Stomach (tissue), 9 donors: ENCODE data around the gene NDUFA6. TPM values are rescaled to one million over a fixed set of nuclear protein-coding genes. Genes with fewer than 3 reads are reported as not detected.

Experiments
- DNase-seq, 2 donors: peaks; one replicate each; pipeline versions ENCODE4 v3.0.0 to v3.0.0-alpha.2; 2013 to 2019
- H3K27ac ChIP-seq, 5 donors: fragments of 200-600 bp in 4 of 5; sonication (generic) in 4 of 5; one replicate each; pipeline ENCODE4 v1.5.1; 2013 to 2019; ENCODE audit warnings: mild to moderate bottlenecking in 1 of 5, moderate library complexity in 1 of 5
- H3K27me3 ChIP-seq, 3 donors: fragments of 200-600 bp; sonication (generic); one replicate each; pipeline ENCODE4 v1.5.1; 2017 to 2019; ENCODE audit warnings: mixed run types in 1 of 3
- H3K36me3 ChIP-seq, 4 donors: fragments of 200-600 bp; sonication (generic); 1 replicate in 3 of 4; 2 replicates in 1 of 4; pipeline ENCODE4 v1.5.1; 2016 to 2019
- H3K4me1 ChIP-seq, 4 donors: fragments of 200-600 bp; sonication (generic); one replicate each; pipeline ENCODE4 v1.5.1; 2016 to 2019
- H3K4me3 ChIP-seq, 4 donors: fragments of 200-600 bp; sonication (generic) in 3 of 4; one replicate each; pipeline ENCODE4 v1.5.1; 2016 to 2019; ENCODE audit warnings: mild to moderate bottlenecking in 1 of 4
- H3K9me3 ChIP-seq, 4 donors: fragments of 200-600 bp; sonication (generic); one replicate each; pipeline ENCODE4 v1.5.1; 2016 to 2019
- EP300 ChIP-seq: sonication (generic); formaldehyde crosslinking; IDR thresholded peaks from one replicate; pipeline ENCODE4 v1.6.1; 2017; ENCODE audit warnings: antibody characterized with exemption
- POLR2A ChIP-seq, 4 donors: fragments of 450-650 bp; IDR thresholded peaks; one replicate each; pipeline ENCODE4 v1.6.1; 2016; ENCODE audit warnings: antibody characterized with exemption in 4 of 4, control low read depth in 2 of 4, mild to moderate bottlenecking in 1 of 4, moderate library complexity in 1 of 4
- POLR2AphosphoS5 ChIP-seq, 3 donors: sonication (generic); formaldehyde crosslinking; IDR thresholded peaks; one replicate each; pipeline ENCODE4 v1.6.1; 2016; ENCODE audit warnings: antibody characterized with exemption in 3 of 3
- WGBS, 5 donors: extraction: QIAGEN DNeasy Blood & Tissue Kit in 3 of 5; methylation state at CpG; one replicate each; pipeline versions ENCODE4 v1.1.5 to v1.1.7; 2013 to 2018; 5-methylcytosine and 5-hydroxymethylcytosine counted together
- intact Hi-C: fragments of 100-400 bp; cut with DNase I; formaldehyde crosslinking; loops from one replicate; pipeline ENCODE4 v1.15.1; 2023; ENCODE audit warnings: low total_unique reads
- polyA plus RNA-seq, 3 donors: library from polyadenylated mRNA; stranded (reverse); fragments of 200-250 nt; gene quantifications; one replicate each; pipeline ENCODE4 v1.2.3, GENCODE V29; 2013
- small RNA-seq, 4 donors: library from RNA; depleted of rRNA; stranded (forward); fragments of <200 nt; gene quantifications; one replicate each; pipeline ENCODE3, GENCODE V24; 2016
- total RNA-seq, 5 donors: library from RNA; depleted of rRNA; stranded (reverse); fragments of >200 nt; gene quantifications; one replicate each; pipeline versions ENCODE4 v1.1.0 to v1.2.3, GENCODE V29; 2014 to 2016
- TF ChIP-seq, protein P1 (sequence below), 7 experiments: fragments of 450-650 bp in 4 of 7; fragments of 200-600 bp in 3 of 7; sonication (generic) in 3 of 7; IDR thresholded peaks; one replicate each; pipeline ENCODE4 v1.5.1; 2016 to 2019; ENCODE audit warnings: antibody characterized with exemption in 7 of 7, control low read depth in 2 of 7, mild to moderate bottlenecking in 1 of 7
- donor health status: healthy with polysubstance abuse.
- donor health status: Bipolar disorder and iron deficiency.
- donor health status: healthy.

Gene NDUFA6
- total and polyA plus RNA-seq, 8 donors: 49.4 to 167 (median 63.5) TPM

DNA sequence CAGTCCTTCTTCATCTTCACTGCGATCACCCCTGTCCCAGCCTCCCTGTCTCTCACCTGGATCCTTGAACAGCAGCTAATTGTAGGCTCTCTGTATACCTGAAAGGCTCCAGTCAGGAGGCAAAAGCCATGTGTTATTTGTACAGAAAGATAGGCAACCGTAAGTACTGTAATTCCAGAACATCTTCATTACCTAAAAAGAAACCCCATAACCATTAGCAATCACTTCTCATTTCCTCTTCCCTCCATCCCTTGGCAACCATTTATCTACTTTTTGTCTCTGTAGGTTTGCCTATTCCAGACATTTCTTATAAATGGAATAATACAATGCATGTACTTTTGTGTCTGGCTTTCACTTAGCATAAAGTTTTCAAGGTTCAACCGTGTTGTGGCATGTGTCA is 37.8 kb downstream of the NDUFA6 start:
- 75 to 84% (median 81%) methylated on average over 3 of the region's 3 CpGs for WGBS, 5 donors

DNA sequence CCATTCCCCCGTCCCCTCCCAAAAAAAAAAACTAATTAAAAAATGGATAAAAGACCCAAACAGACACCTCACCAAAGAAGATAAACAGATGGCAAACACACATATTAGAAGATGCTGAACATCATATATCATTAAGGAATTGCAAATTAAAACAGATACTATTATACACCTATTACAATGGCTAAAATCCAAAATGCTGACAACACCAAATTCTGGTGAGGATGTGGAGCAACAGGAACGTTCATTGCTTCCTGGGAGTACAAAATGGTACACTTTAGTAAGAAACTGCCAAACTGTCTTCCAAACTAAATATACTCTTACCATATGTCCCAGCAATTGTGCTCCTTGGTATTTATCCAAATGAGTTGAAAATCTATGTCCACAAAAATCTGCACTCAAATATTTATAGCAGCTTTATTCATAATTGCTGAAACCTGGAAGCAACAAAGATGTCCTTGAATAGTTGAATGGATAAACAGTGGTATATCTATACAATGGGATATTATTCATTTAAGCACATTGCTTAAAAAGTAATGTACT is 39.9 kb downstream of the NDUFA6 start:
- H3K9me3 ChIP-seq: no peaks in the 10 kb centered on the region
- no peak for TF ChIP-seq POLR2AphosphoS5 (IDR thresholded peaks at IDR 0.05)
- TF ChIP-seq EP300: no peak
- no peak for TF ChIP-seq POLR2A (IDR thresholded peaks at IDR 0.05)
- TF ChIP-seq, protein P1, sequence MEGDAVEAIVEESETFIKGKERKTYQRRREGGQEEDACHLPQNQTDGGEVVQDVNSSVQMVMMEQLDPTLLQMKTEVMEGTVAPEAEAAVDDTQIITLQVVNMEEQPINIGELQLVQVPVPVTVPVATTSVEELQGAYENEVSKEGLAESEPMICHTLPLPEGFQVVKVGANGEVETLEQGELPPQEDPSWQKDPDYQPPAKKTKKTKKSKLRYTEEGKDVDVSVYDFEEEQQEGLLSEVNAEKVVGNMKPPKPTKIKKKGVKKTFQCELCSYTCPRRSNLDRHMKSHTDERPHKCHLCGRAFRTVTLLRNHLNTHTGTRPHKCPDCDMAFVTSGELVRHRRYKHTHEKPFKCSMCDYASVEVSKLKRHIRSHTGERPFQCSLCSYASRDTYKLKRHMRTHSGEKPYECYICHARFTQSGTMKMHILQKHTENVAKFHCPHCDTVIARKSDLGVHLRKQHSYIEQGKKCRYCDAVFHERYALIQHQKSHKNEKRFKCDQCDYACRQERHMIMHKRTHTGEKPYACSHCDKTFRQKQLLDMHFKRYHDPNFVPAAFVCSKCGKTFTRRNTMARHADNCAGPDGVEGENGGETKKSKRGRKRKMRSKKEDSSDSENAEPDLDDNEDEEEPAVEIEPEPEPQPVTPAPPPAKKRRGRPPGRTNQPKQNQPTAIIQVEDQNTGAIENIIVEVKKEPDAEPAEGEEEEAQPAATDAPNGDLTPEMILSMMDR (IDR thresholded peaks at IDR 0.05): no peak
- H3K27ac ChIP-seq: no peak overlapping the region
- intact Hi-C loops: no loop called here
- H3K27me3 ChIP-seq: no peaks in the 10 kb centered on the region
- WGBS, 5 donors: 68 to 82% (median 75%) methylated on average over 2 of the region's 2 CpGs
- no peaks in the 10 kb centered on the region for H3K36me3 ChIP-seq
- H3K4me1 ChIP-seq: no peaks in the 10 kb centered on the region
- H3K4me3 ChIP-seq: no peak overlapping the region
- no peak for DNase-seq

More for the DNA sequence above, 37.8 kb downstream of the NDUFA6 start:
- DNase-seq: no peak
- no peaks in the 10 kb centered on the region for H3K27me3 ChIP-seq
- H3K9me3 ChIP-seq: peaks cover 0 to 14% (median 5%) of the 10 kb centered on the region in 4 donors
- H3K27ac ChIP-seq: no peak overlapping the region
- H3K36me3 ChIP-seq: no peaks in the 10 kb centered on the region
- H3K4me1 ChIP-seq: no peaks in the 10 kb centered on the region
- H3K4me3 ChIP-seq: no peak overlapping the region
- intact Hi-C loops: no loop called here
- TF ChIP-seq POLR2AphosphoS5 (IDR thresholded peaks at IDR 0.05) (no peak), EP300 (no peak), POLR2A (IDR thresholded peaks at IDR 0.05) (no peak)
- TF ChIP-seq, protein P1 (IDR thresholded peaks at IDR 0.05): no peak

DNA sequence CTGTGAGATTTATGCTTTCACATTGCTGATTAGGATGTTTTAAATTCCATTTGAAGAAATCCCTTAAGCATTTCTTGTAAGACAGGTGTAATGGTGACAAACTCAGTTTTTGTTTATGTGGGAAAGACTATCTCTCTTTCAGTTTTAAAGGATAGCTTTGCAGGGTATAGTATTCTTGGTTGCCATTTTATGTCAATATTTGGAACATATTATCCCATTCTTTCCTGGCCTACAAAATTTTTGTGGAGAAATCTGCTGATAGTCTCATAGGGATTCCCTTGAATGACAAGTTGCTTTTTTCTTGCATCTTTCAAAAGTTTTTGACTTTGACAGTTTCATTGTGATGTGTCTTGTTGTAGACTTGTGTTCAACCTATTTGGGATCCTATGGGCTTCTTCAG is 48.8 kb downstream of the NDUFA6 start:
- Histone ChIP-seq H3K9me3 (peaks cover 0 to 12% (median 3%) of the 10 kb centered on the region in 4 donors), H3K27ac (no peak overlapping the region), H3K4me1 (no peaks in the 10 kb centered on the region), H3K27me3 (no peaks in the 10 kb centered on the region), H3K36me3 (no peaks in the 10 kb centered on the region), H3K4me3 (no peak overlapping the region)
- no peak for DNase-seq
- intact Hi-C loops: no loop called here
- TF ChIP-seq POLR2A (IDR thresholded peaks at IDR 0.05): no peak
- TF ChIP-seq, protein P1 (IDR thresholded peaks at IDR 0.05): no peak

DNA sequence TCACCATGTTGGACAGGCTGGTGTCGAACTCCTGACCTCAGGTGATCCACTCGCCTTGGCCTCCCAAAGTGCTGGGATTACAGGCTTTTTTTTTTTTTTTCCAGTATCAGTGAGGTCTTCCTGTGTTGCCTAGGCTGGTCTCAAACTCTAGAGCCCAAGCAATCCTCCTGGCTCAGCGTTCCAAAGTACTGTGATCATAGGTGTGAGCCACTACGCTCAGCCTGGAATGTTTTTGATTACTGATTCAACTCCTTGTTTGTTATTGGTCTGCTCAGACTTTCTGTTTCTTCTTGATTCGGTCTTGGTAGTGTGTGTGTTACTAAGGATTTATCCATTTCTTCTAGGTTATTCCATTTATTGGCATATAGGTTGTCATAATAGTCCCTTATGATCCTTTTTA is 51.3 kb downstream of the NDUFA6 start:
- WGBS, 5 donors: 94 to 96% (median 95%) methylated on average over 5 of the region's 5 CpGs
- Histone ChIP-seq H3K27me3 (no peaks in the 10 kb centered on the region), H3K27ac (no peak overlapping the region), H3K36me3 (no peaks in the 10 kb centered on the region), H3K4me1 (no peaks in the 10 kb centered on the region), H3K9me3 (peaks cover 0 to 14% (median 3%) of the 10 kb centered on the region in 4 donors), H3K4me3 (no peak overlapping the region)
- TF ChIP-seq EP300 (no peak), POLR2A (IDR thresholded peaks at IDR 0.05) (no peak), POLR2AphosphoS5 (IDR thresholded peaks at IDR 0.05) (no peak)
- TF ChIP-seq, protein P1 (IDR thresholded peaks at IDR 0.05): no peak
- DNase-seq: no peak
- intact Hi-C loops: no loop called here

Small RNA genes within 50 kb of the gene (small RNA-seq; reads per million reads assigned to genes)
- 0 reads per million in 4 donors for gene SNORD13P1

Other genes starting within 250 kb of the NDUFA6 start
- not detected for gene SHISA8, start 175.7 kb downstream of the NDUFA6 start, total RNA-seq
- gene SHISA8, start 175.7 kb downstream of the NDUFA6 start, polyA plus RNA-seq: under 1 TPM in 1 of 3 donors, not detected in 2; 0.15 TPM
- under 1 TPM in 2 of 5 donors, not detected in 3; 0.55 to 0.87 TPM for gene TNFRSF13C, start 164.0 kb downstream of the NDUFA6 start, total RNA-seq
- 1 to 10 TPM in 1 of 3 donors, under 1 TPM in 1, not detected in 1; 0.31 to 1.1 TPM for gene TNFRSF13C, start 164.0 kb downstream of the NDUFA6 start, polyA plus RNA-seq
- gene CENPM, start 143.6 kb downstream of the NDUFA6 start, total RNA-seq: 10 to 100 TPM in 2 of 5 donors, 1 to 10 TPM in 2, not detected in 1; 6.1 to 64.3 (median 11.1) TPM
- gene CENPM, start 143.6 kb downstream of the NDUFA6 start, polyA plus RNA-seq: 10 to 100 TPM; 15.1 to 22.5 (median 15.8) TPM
- 1 to 10 TPM in 1 of 5 donors, under 1 TPM in 1, not detected in 3; 0.72 to 1.1 TPM for gene SEPTIN3, start 121.3 kb downstream of the NDUFA6 start, total RNA-seq
- gene SEPTIN3, start 121.3 kb downstream of the NDUFA6 start, polyA plus RNA-seq: 1 to 10 TPM in 1 of 3 donors, under 1 TPM in 2; 0.61 to 1.4 (median 0.63) TPM
- 1 to 10 TPM in 2 of 5 donors, not detected in 3; 3.9 to 4.8 TPM for gene WBP2NL, start 92.0 kb downstream of the NDUFA6 start, total RNA-seq
- 1 to 10 TPM; 1.2 TPM for gene WBP2NL, start 92.0 kb downstream of the NDUFA6 start, polyA plus RNA-seq
- gene NAGA, start 20.0 kb downstream of the NDUFA6 start, total RNA-seq: 10 to 100 TPM in 4 of 5 donors, 1 to 10 TPM in 1; 2.3 to 55.8 (median 24.2) TPM
- 1 to 10 TPM; 8.4 to 9.8 (median 9.5) TPM for gene NAGA, start 20.0 kb downstream of the NDUFA6 start, polyA plus RNA-seq
- gene PHETA2, start 16.5 kb downstream of the NDUFA6 start, total RNA-seq: 10 to 100 TPM; 12.9 to 30.1 (median 21.6) TPM
- gene PHETA2, start 16.5 kb downstream of the NDUFA6 start, polyA plus RNA-seq: 10 to 100 TPM in 2 of 3 donors, 1 to 10 TPM in 1; 8.4 to 21.5 (median 17.3) TPM
- 10 to 100 TPM in 3 of 5 donors, 1 to 10 TPM in 2; 2.9 to 20.7 (median 12.1) TPM for gene SMDT1, start 11.1 kb downstream of the NDUFA6 start, total RNA-seq
- 100 to 1,000 TPM; 101 to 232 (median 104) TPM for gene SMDT1, start 11.1 kb downstream of the NDUFA6 start, polyA plus RNA-seq
- gene CYP2D6, start 40.0 kb upstream of the NDUFA6 start, total RNA-seq: 10 to 100 TPM in 3 of 5 donors, under 1 TPM in 2; 0.72 to 22.8 (median 11.9) TPM
- gene CYP2D6, start 40.0 kb upstream of the NDUFA6 start, polyA plus RNA-seq: 1 to 10 TPM in 2 of 3 donors, under 1 TPM in 1; 1.00 to 5.2 (median 1.5) TPM
- gene TCF20, start 179.9 kb upstream of the NDUFA6 start, total RNA-seq: 10 to 100 TPM; 11.1 to 50.0 (median 37.5) TPM
- gene TCF20, start 179.9 kb upstream of the NDUFA6 start, polyA plus RNA-seq: 10 to 100 TPM in 1 of 3 donors, 1 to 10 TPM in 2; 5.8 to 11.0 (median 7.3) TPM